Transverse colon (tissue), 3 donors: Measurements from ENCODE around the gene RGS7.

Experiments used
- POLR2A ChIP-seq: fragments of 450-650 bp; IDR thresholded peaks from one replicate; pipeline ENCODE4 v1.6.1; 2016; ENCODE audit warnings: antibody characterized with exemption, mild to moderate bottlenecking, moderate library complexity
- TF ChIP-seq, protein P1 (sequence below), 5 experiments: fragments of 200-600 bp in 3 of 5; fragments of 450-650 bp in 2 of 5; sonication (generic) in 3 of 5; IDR thresholded peaks; 1 replicate in 2 of 5; 2 replicates in 3 of 5; pipeline ENCODE4 v1.5.1; 2016 to 2017; ENCODE audit warnings: antibody characterized with exemption in 5 of 5, inconsistent platforms in 3 of 5, mild to moderate bottlenecking in 2 of 5, moderate library complexity in 1 of 5

DNA sequence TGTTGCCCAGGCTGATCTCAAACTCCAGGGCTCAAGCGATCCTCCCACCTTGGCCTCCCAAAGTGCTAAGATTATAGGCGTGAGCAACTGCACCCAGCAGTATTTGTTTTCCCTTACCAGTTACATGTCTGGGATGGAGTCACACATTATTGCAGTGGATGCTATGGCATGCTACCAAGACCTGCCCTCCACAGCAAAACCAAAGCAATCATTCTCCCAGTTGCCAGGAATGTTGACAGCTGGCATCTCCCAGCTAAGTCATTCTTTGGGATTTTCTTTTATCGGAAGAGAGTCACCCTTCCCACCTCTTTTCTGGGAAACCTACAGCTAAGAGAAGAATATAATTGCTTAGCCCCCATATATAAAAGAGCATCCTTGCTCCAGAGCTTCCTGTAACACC is 49.4 kb upstream of the RGS7 start:
- TF ChIP-seq, protein P1, sequence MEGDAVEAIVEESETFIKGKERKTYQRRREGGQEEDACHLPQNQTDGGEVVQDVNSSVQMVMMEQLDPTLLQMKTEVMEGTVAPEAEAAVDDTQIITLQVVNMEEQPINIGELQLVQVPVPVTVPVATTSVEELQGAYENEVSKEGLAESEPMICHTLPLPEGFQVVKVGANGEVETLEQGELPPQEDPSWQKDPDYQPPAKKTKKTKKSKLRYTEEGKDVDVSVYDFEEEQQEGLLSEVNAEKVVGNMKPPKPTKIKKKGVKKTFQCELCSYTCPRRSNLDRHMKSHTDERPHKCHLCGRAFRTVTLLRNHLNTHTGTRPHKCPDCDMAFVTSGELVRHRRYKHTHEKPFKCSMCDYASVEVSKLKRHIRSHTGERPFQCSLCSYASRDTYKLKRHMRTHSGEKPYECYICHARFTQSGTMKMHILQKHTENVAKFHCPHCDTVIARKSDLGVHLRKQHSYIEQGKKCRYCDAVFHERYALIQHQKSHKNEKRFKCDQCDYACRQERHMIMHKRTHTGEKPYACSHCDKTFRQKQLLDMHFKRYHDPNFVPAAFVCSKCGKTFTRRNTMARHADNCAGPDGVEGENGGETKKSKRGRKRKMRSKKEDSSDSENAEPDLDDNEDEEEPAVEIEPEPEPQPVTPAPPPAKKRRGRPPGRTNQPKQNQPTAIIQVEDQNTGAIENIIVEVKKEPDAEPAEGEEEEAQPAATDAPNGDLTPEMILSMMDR (IDR thresholded peaks at IDR 0.05): no peak
- TF ChIP-seq POLR2A: no peak
